ENCODE results near the gene ZEB1.
"Not testable (repeated sequence)": the region's sequence is repeated elsewhere in the genome, so short reads cannot be mapped to it uniquely, and the experiment has no call there.

Gene ZEB1

GRCh38 chr10:31422634-31423033 is 103.6 kb downstream of the ZEB1 start:
- no peak for DNase-seq (ENCODE audit: low read depth in 2 of 2)

- DNase-seq (ENCODE audit: low read depth in 2 of 2) = no peak
Observed at GRCh38 chr10:31424473-31424872, 105.5 kb downstream of the ZEB1 start.

- DNase-seq (ENCODE audit: low read depth in 2 of 2) = no peak
Observed at GRCh38 chr10:31426401-31426800, 107.4 kb downstream of the ZEB1 start.

- not testable (repeated sequence) for DNase-seq (ENCODE audit: low read depth in 2 of 2)
Observed at GRCh38 chr10:31427334-31427733, 108.3 kb downstream of the ZEB1 start.

- DNase-seq (ENCODE audit: low read depth in 2 of 2) = not testable (repeated sequence)
Observed at GRCh38 chr10:31428499-31428898, 109.5 kb downstream of the ZEB1 start.

GRCh38 chr10:31431021-31431420 is 112.0 kb downstream of the ZEB1 start:
- no peak for DNase-seq (ENCODE audit: low read depth in 2 of 2)

GRCh38 chr10:31437959-31438358 is 118.9 kb downstream of the ZEB1 start:
- DNase-seq (ENCODE audit: low read depth in 2 of 2) = no peak

GRCh38 chr10:31451766-31452165 is 132.8 kb downstream of the ZEB1 start:
- DNase-seq (ENCODE audit: low read depth in 2 of 2) = no peak

GRCh38 chr10:31456468-31456867 is 137.5 kb downstream of the ZEB1 start:
- no peak for DNase-seq (ENCODE audit: low read depth in 2 of 2)

GRCh38 chr10:31457858-31458257 is 138.8 kb downstream of the ZEB1 start:
- no peak for DNase-seq (ENCODE audit: low read depth in 2 of 2)

- DNase-seq (ENCODE audit: low read depth in 2 of 2) = no peak
Observed at GRCh38 chr10:31458974-31459373, 140.0 kb downstream of the ZEB1 start.

- no peak for DNase-seq (ENCODE audit: low read depth in 2 of 2)
Observed at GRCh38 chr10:31460242-31460641, 141.2 kb downstream of the ZEB1 start.

- DNase-seq (ENCODE audit: low read depth in 2 of 2) = no peak
Observed at GRCh38 chr10:31464552-31464951, 145.5 kb downstream of the ZEB1 start.

- no peak for DNase-seq (ENCODE audit: low read depth in 2 of 2)
Observed at GRCh38 chr10:31466313-31466712, 147.3 kb downstream of the ZEB1 start.

GRCh38 chr10:31467791-31468535 is 148.9 kb downstream of the ZEB1 start:
- DNase-seq (ENCODE audit: low read depth in 2 of 2) = no peak

- DNase-seq (ENCODE audit: low read depth in 2 of 2) = no peak
Observed at GRCh38 chr10:31468536-31468859, 149.5 kb downstream of the ZEB1 start.

- no peak for DNase-seq (ENCODE audit: low read depth in 2 of 2)
Observed at GRCh38 chr10:31475519-31475918, 156.5 kb downstream of the ZEB1 start.

- DNase-seq (ENCODE audit: low read depth in 2 of 2) = no peak
Observed at GRCh38 chr10:31476088-31476487, 157.1 kb downstream of the ZEB1 start.

- DNase-seq (ENCODE audit: low read depth in 2 of 2) = no peak
Observed at GRCh38 chr10:31477584-31477983, 158.6 kb downstream of the ZEB1 start.

GRCh38 chr10:31479752-31480151 is 160.7 kb downstream of the ZEB1 start:
- DNase-seq (ENCODE audit: low read depth in 2 of 2) = no peak

GRCh38 chr10:31483546-31483945 is 164.5 kb downstream of the ZEB1 start:
- DNase-seq (ENCODE audit: low read depth in 2 of 2) = no peak

GRCh38 chr10:31484431-31485135 is 165.6 kb downstream of the ZEB1 start:
- DNase-seq (ENCODE audit: low read depth in 2 of 2) = no peak

GRCh38 chr10:31490858-31491504 is 172.0 kb downstream of the ZEB1 start:
- DNase-seq (ENCODE audit: low read depth in 2 of 2) = peak in 1 of 2 donors; percentile 2
